ENCODE measurements around the gene KCTD10.

The KCTD10 gene

GRCh38 chr12:109494348-109494881 is 17.3 kb upstream of the KCTD10 start:
- no peak for DNase-seq (ENCODE audit: low read depth in 2 of 2)

GRCh38 chr12:109493938-109494337 is 16.8 kb upstream of the KCTD10 start:
- no peak for DNase-seq (ENCODE audit: low read depth in 2 of 2)

- no peak for DNase-seq (ENCODE audit: low read depth in 2 of 2)
Measured at GRCh38 chr12:109493090-109493489, 16.0 kb upstream of the KCTD10 start.

GRCh38 chr12:109492371-109492770 is 15.3 kb upstream of the KCTD10 start:
- no peak for DNase-seq (ENCODE audit: low read depth in 2 of 2)

- no peak for DNase-seq (ENCODE audit: low read depth in 2 of 2)
Measured at GRCh38 chr12:109491671-109492070, 14.6 kb upstream of the KCTD10 start.

GRCh38 chr12:109489955-109490565 is 13.0 kb upstream of the KCTD10 start:
- DNase-seq (ENCODE audit: low read depth in 2 of 2), result no peak

- no peak for DNase-seq (ENCODE audit: low read depth in 2 of 2)
Measured at GRCh38 chr12:109489016-109489954, 12.2 kb upstream of the KCTD10 start.

GRCh38 chr12:109488051-109488665 is 11.1 kb upstream of the KCTD10 start:
- no peak for DNase-seq (ENCODE audit: low read depth in 2 of 2)

- no peak for DNase-seq (ENCODE audit: low read depth in 2 of 2)
Measured at GRCh38 chr12:109487181-109488050, 10.3 kb upstream of the KCTD10 start.

- no peak for DNase-seq (ENCODE audit: low read depth in 2 of 2)
Measured at GRCh38 chr12:109485201-109485600, 8.1 kb upstream of the KCTD10 start.

- no peak for DNase-seq (ENCODE audit: low read depth in 2 of 2)
Measured at GRCh38 chr12:109483346-109483745, 6.2 kb upstream of the KCTD10 start.

- DNase-seq (ENCODE audit: low read depth in 2 of 2), result no peak
Measured at GRCh38 chr12:109482894-109483293, 5.8 kb upstream of the KCTD10 start.

GRCh38 chr12:109482491-109482890 is 5.4 kb upstream of the KCTD10 start:
- DNase-seq (ENCODE audit: low read depth in 2 of 2), result no peak

GRCh38 chr12:109481863-109482262 is 4.8 kb upstream of the KCTD10 start:
- DNase-seq (ENCODE audit: low read depth in 2 of 2), result no peak

- no peak for DNase-seq (ENCODE audit: low read depth in 2 of 2)
Measured at GRCh38 chr12:109480356-109480755, 3.3 kb upstream of the KCTD10 start.

GRCh38 chr12:109479761-109480160 is 2.7 kb upstream of the KCTD10 start:
- no peak for DNase-seq (ENCODE audit: low read depth in 2 of 2)

GRCh38 chr12:109477963-109478315 is 839 bp upstream of the KCTD10 start:
- no peak for DNase-seq (ENCODE audit: low read depth in 2 of 2)

GRCh38 chr12:109476807-109477184 is 304 bp downstream of the KCTD10 start:
- DNase-seq (ENCODE audit: low read depth in 2 of 2), result no peak

GRCh38 chr12:109475993-109476806 is 900 bp downstream of the KCTD10 start:
- no peak for DNase-seq (ENCODE audit: low read depth in 2 of 2)

- DNase-seq (ENCODE audit: low read depth in 2 of 2), result no peak
Measured at GRCh38 chr12:109475121-109475520, 2.0 kb downstream of the KCTD10 start.
